ENCODE data around the gene RABGAP1L.

DNA sequence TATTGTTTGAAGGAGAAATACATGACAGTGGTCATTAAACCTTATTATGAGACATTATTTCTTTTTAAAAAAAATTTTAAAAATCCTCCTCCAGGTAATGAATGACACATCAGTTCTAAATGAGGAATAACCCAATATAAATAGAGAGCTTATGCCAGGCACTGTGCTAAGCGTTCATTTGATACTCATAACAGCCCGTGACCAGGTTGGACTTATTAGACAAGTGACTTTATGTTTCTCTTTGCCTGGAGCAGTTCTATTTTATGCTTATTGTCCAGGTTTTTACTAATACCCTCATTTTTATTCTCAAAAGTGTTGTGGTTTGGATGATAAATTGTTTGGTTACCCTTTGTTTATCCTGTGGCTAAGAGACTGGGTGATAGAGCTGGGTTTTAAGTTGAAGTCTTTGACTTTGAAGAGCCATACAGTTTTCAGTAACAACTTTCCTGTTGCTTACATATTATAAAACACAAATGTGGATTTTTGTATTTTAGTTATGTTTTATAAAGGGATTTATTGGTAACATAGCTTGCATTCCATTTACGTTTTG, 84.2 kb downstream of the RABGAP1L start:
- TF ChIP-seq POLR2A (IDR thresholded peaks at IDR 0.05; ENCODE audit: low read length) (no peak), GATA1 (IDR thresholded peaks at IDR 0.05; ENCODE audit: low read depth, low read length) (no peak)

Data from erythroblast (primary cell).